H9 (cell line): ENCODE results near the gene PIBF1. TPM values are rescaled to one million over a fixed set of nuclear protein-coding genes. Genes with fewer than 3 reads are reported as not detected.

ENCODE experiments used
- DNase-seq: peaks from one replicate; pipeline ENCODE4 v3.0.0-alpha.2; 2017
- H2AFZ ChIP-seq: one replicate; pipeline ENCODE4 v1.6.1; 2013; ENCODE audit warnings: mild to moderate bottlenecking, low read length, control low read depth, moderate library complexity
- H2AK5ac ChIP-seq: 2 replicates; pipeline ENCODE4 v1.6.1; 2013; ENCODE audit warnings: low read length, control low read depth, mixed read lengths; ENCODE audit not compliant: insufficient read length
- H2BK120ac ChIP-seq: one replicate; pipeline ENCODE4 v1.6.1; 2013; ENCODE audit warnings: low read depth, mild to moderate bottlenecking, low read length, control low read depth, inconsistent platforms; ENCODE audit not compliant: poor library complexity, severe bottlenecking
- H2BK12ac ChIP-seq: 2 replicates; pipeline ENCODE4 v1.6.1; 2013; ENCODE audit warnings: low read length, control low read depth, mixed read lengths, low read depth; ENCODE audit not compliant: insufficient read length
- H2BK15ac ChIP-seq: 2 replicates; pipeline ENCODE4 v1.6.1; 2013; ENCODE audit warnings: low read depth, low read length, control low read depth
- H2BK20ac ChIP-seq: one replicate; pipeline ENCODE4 v1.6.1; 2013; ENCODE audit warnings: low read depth, mild to moderate bottlenecking, low read length, control low read depth, inconsistent platforms; ENCODE audit not compliant: poor library complexity, severe bottlenecking
- H2BK5ac ChIP-seq: 2 replicates; pipeline ENCODE4 v1.6.1; 2013; ENCODE audit warnings: low read length, control low read depth, mixed read lengths; ENCODE audit not compliant: insufficient read length
- H3K14ac ChIP-seq: 2 replicates; pipeline ENCODE4 v1.6.1; 2013; ENCODE audit warnings: low read length, control low read depth; ENCODE audit not compliant: insufficient read depth
- H3K18ac ChIP-seq: 2 replicates; pipeline ENCODE4 v1.6.1; 2013; ENCODE audit warnings: low read depth, mild to moderate bottlenecking, mixed read lengths, low read length, control low read depth; ENCODE audit not compliant: insufficient read length
- H3K23ac ChIP-seq: 2 replicates; pipeline ENCODE4 v1.6.1; 2013; ENCODE audit warnings: low read length, control low read depth, mixed read lengths, low read depth; ENCODE audit not compliant: insufficient read length
- H3K23me2 ChIP-seq: 2 replicates; pipeline ENCODE4 v1.6.1; 2013; ENCODE audit warnings: low read depth, mild to moderate bottlenecking, mixed read lengths, low read length, control low read depth; ENCODE audit not compliant: insufficient read length, poor library complexity, severe bottlenecking
- H3K27ac ChIP-seq: 2 replicates; pipeline ENCODE4 v1.5.1; 2013; ENCODE audit warnings: low read length, control low read depth, mixed read lengths, low read depth; ENCODE audit not compliant: insufficient read length
- H3K27me3 ChIP-seq: 2 replicates; pipeline ENCODE4 v1.6.1; 2013; ENCODE audit warnings: low read length, control low read depth, inconsistent platforms; ENCODE audit not compliant: insufficient read depth
- H3K4ac ChIP-seq: 2 replicates; pipeline ENCODE4 v1.6.1; 2013; ENCODE audit warnings: low read depth, mild to moderate bottlenecking, control low read depth, inconsistent platforms, low read length, moderate library complexity
- H3K4me1 ChIP-seq: 2 replicates; pipeline ENCODE4 v1.6.1; 2013; ENCODE audit warnings: low read length, control low read depth, inconsistent platforms; ENCODE audit not compliant: insufficient read depth
- H3K4me2 ChIP-seq: 2 replicates; pipeline ENCODE4 v1.6.1; 2013; ENCODE audit warnings: low read length, control low read depth, mixed read lengths; ENCODE audit not compliant: insufficient read length, insufficient read depth
- H3K56ac ChIP-seq: 2 replicates; pipeline ENCODE4 v1.6.1; 2013; ENCODE audit warnings: low read depth, mild to moderate bottlenecking, mixed read lengths, low read length, control low read depth; ENCODE audit not compliant: insufficient read length
- H3K79me1 ChIP-seq: 2 replicates; pipeline ENCODE4 v1.6.1; 2013; ENCODE audit warnings: low read depth, mild to moderate bottlenecking, moderate library complexity, low read length, control low read depth, inconsistent platforms; ENCODE audit not compliant: insufficient read depth, poor library complexity, severe bottlenecking
- H3K79me2 ChIP-seq: 2 replicates; pipeline ENCODE4 v1.6.1; 2013; ENCODE audit warnings: low read length, control low read depth, inconsistent platforms; ENCODE audit not compliant: insufficient read depth
- H3K9ac ChIP-seq: 2 replicates; pipeline ENCODE4 v1.6.1; 2013; ENCODE audit warnings: low read length, control low read depth, mixed read lengths; ENCODE audit not compliant: insufficient read length; ENCODE audit errors: extremely low read depth
- H3K9me3 ChIP-seq: one replicate; pipeline ENCODE4 v1.6.1; 2013; ENCODE audit warnings: low read depth, low read length, inconsistent platforms; ENCODE audit not compliant: control insufficient read depth
- H3T11ph ChIP-seq: one replicate; pipeline ENCODE4 v1.6.1; 2013; ENCODE audit warnings: mild to moderate bottlenecking, low read length, control low read depth, inconsistent platforms
- H4K20me1 ChIP-seq: one replicate; pipeline ENCODE4 v1.6.1; 2013; ENCODE audit not compliant: control insufficient read depth, insufficient read length, insufficient read depth
- H4K5ac ChIP-seq: 2 replicates; pipeline ENCODE4 v1.6.1; 2013; ENCODE audit warnings: low read depth, mild to moderate bottlenecking, mixed read lengths, low read length, control low read depth; ENCODE audit not compliant: insufficient read length
- H4K8ac ChIP-seq: replicated peaks from 2 replicates; pipeline ENCODE4 v1.6.1; 2013; ENCODE audit warnings: low read length, control low read depth, mixed read lengths, low read depth; ENCODE audit not compliant: insufficient read length
- H4K91ac ChIP-seq: 2 replicates; pipeline ENCODE4 v1.6.1; 2013; ENCODE audit warnings: low read depth, mild to moderate bottlenecking, moderate library complexity, mixed read lengths, low read length, control low read depth; ENCODE audit not compliant: insufficient read length
- H3K27ac Mint-ChIP-seq, 3 experiments: 2 replicates in 2 of 3; 3 replicates in 1 of 3; pipeline ENCODE4 v1.8.0; 2020 to 2021; ENCODE audit warnings: mixed read lengths in 3 of 3, mild to moderate bottlenecking in 1 of 3, moderate library complexity in 1 of 3
- H3K27me3 Mint-ChIP-seq: 2 replicates; pipeline ENCODE4 v1.8.0; 2021; ENCODE audit warnings: low read depth, mild to moderate bottlenecking, moderate library complexity, mixed read lengths
- H3K36me3 Mint-ChIP-seq, 3 experiments: 2 replicates in 2 of 3; 3 replicates in 1 of 3; pipeline ENCODE4 v1.8.0; 2020 to 2021; ENCODE audit warnings: low read depth in 3 of 3, mixed read lengths in 3 of 3; ENCODE audit not compliant: insufficient read depth in 1 of 3
- H3K4me1 Mint-ChIP-seq, 2 experiments: 2 replicates each; pipeline ENCODE4 v1.8.0; 2020; ENCODE audit warnings: mixed read lengths in 2 of 2
- H3K4me3 Mint-ChIP-seq, 2 experiments: 2 replicates in 1 of 2; 3 replicates in 1 of 2; pipeline ENCODE4 v1.8.0; 2020 to 2021; ENCODE audit warnings: mild to moderate bottlenecking in 2 of 2, mixed read lengths in 2 of 2, moderate library complexity in 1 of 2
- H3K9me3 Mint-ChIP-seq, 2 experiments: 2 replicates in 1 of 2; 3 replicates in 1 of 2; pipeline ENCODE4 v1.8.0; 2020; ENCODE audit warnings: mild to moderate bottlenecking in 2 of 2, mixed read lengths in 2 of 2, moderate library complexity in 1 of 2
- WGBS: extraction: QIAGEN DNeasy Blood & Tissue Kit; methylation state at CpG from one replicate; pipeline ENCODE4 v1.1.7; 2013; ENCODE audit warnings: missing lambda C conversion rate, low lambda C conversion rate, mixed read lengths; ENCODE audit not compliant: insufficient read length; ENCODE audit errors: extremely low coverage; 5-methylcytosine and 5-hydroxymethylcytosine counted together
- total RNA-seq: library from RNA; stranded (reverse); gene quantifications from 2 replicates; pipeline ENCODE4 v1.2.1, GENCODE V29; 2021
- TF ChIP-seq, protein P1 (sequence below): fragments of 200-600 bp; sonication (generic); conservative IDR thresholded peaks from 3 replicates; pipeline ENCODE4 v1.8.0; 2021; ENCODE audit warnings: antibody characterized with exemption, mild to moderate bottlenecking

Gene PIBF1
- total RNA-seq, 1 experiment from 2014 or later = 12.7 TPM

GRCh38 chr13:73060251-73061160 is 278.6 kb downstream of the PIBF1 start:
- H3K4me1 ChIP-seq = no peaks in the 10 kb centered on the region
- Mint-ChIP-seq H3K27ac (no peak overlapping the region), H3K9me3 (no peaks in the 10 kb centered on the region), H3K27me3 (peaks cover 73% of the 10 kb centered on the region), H3K36me3 (peaks cover 0 to 6% (median 2%) of the 10 kb centered on the region in 3 experiments; a peak in 3 of 7 replicates), H3K4me3 (peak overlapping the region; percentile 72 to 87), H3K4me1 (peaks cover 58 to 60% of the 10 kb centered on the region in 2 experiments)
- H2AK5ac ChIP-seq = no peak overlapping the region
- no peak overlapping the region for H4K8ac ChIP-seq
- no peak overlapping the region for H3K27ac ChIP-seq
- no peak overlapping the region for H3K18ac ChIP-seq
- no peak overlapping the region for H4K5ac ChIP-seq
- TF ChIP-seq, protein P1, sequence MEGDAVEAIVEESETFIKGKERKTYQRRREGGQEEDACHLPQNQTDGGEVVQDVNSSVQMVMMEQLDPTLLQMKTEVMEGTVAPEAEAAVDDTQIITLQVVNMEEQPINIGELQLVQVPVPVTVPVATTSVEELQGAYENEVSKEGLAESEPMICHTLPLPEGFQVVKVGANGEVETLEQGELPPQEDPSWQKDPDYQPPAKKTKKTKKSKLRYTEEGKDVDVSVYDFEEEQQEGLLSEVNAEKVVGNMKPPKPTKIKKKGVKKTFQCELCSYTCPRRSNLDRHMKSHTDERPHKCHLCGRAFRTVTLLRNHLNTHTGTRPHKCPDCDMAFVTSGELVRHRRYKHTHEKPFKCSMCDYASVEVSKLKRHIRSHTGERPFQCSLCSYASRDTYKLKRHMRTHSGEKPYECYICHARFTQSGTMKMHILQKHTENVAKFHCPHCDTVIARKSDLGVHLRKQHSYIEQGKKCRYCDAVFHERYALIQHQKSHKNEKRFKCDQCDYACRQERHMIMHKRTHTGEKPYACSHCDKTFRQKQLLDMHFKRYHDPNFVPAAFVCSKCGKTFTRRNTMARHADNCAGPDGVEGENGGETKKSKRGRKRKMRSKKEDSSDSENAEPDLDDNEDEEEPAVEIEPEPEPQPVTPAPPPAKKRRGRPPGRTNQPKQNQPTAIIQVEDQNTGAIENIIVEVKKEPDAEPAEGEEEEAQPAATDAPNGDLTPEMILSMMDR = no peak
- peak overlapping the region; percentile 89 for H3K4me2 ChIP-seq
- peak overlapping the region; percentile 55 for H3K9ac ChIP-seq
- H2BK12ac ChIP-seq = no peak overlapping the region
- no peak overlapping the region for H2BK5ac ChIP-seq
- no peaks in the 10 kb centered on the region for H3K9me3 ChIP-seq
- no peaks in the 10 kb centered on the region for H4K20me1 ChIP-seq
- H3K4ac ChIP-seq = no peak overlapping the region
- H3T11ph ChIP-seq = no peak overlapping the region
- H2BK120ac ChIP-seq = no peak overlapping the region
- no peak overlapping the region for H3K14ac ChIP-seq
- H3K27me3 ChIP-seq = peaks cover 23% of the 10 kb centered on the region
- no peak overlapping the region for H3K23ac ChIP-seq
- WGBS = no CpG with 5 or more reads among the region's 26 CpGs
- H3K23me2 ChIP-seq = peaks cover 11% of the 10 kb centered on the region
- peak overlapping the region; percentile 23 for H2AFZ ChIP-seq
- H2BK20ac ChIP-seq = no peak overlapping the region
- no peaks in the 10 kb centered on the region for H3K79me1 ChIP-seq
- no peak overlapping the region for H3K56ac ChIP-seq
- no peak overlapping the region for H4K91ac ChIP-seq
- DNase-seq = no peak
- H3K79me2 ChIP-seq = no peaks in the 10 kb centered on the region
- H2BK15ac ChIP-seq = no peak overlapping the region
